ENCODE data around the gene LRRC74B. TPM values are rescaled to one million over a fixed set of nuclear protein-coding genes. Genes with fewer than 3 reads are reported as not detected.

Gene LRRC74B
- total RNA-seq, 2 donors from 2014 or later = not detected

DNA sequence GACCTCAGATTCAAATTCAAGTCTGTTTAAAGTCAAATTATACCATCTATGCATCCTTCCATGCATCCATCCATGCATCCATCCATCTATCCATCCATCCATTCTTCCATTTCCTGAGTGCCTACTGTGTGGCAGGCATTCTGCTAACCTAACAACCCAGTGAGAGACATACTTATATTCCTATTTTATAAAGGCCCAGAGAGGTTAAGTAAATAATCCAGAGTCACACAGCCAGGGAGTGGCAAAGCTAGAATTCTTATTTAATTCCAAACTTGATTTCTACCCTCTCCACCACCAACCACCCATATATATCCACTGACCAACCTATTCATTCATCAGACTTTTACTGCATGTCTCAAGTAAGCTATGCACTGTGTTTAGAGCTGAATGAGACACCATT, 53.8 kb downstream of the LRRC74B start:
- Histone ChIP-seq H3K4me1 (no peaks in the 10 kb centered on the region), H3K36me3 (no peaks in the 10 kb centered on the region), H3K27me3 (no peaks in the 10 kb centered on the region), H3K27ac (no peak overlapping the region), H3K9me3 (no peaks in the 10 kb centered on the region), H3K4me3 (no peak overlapping the region)
- DNase-seq (ENCODE audit: low spot score) = no peak
- TF ChIP-seq, protein P1, sequence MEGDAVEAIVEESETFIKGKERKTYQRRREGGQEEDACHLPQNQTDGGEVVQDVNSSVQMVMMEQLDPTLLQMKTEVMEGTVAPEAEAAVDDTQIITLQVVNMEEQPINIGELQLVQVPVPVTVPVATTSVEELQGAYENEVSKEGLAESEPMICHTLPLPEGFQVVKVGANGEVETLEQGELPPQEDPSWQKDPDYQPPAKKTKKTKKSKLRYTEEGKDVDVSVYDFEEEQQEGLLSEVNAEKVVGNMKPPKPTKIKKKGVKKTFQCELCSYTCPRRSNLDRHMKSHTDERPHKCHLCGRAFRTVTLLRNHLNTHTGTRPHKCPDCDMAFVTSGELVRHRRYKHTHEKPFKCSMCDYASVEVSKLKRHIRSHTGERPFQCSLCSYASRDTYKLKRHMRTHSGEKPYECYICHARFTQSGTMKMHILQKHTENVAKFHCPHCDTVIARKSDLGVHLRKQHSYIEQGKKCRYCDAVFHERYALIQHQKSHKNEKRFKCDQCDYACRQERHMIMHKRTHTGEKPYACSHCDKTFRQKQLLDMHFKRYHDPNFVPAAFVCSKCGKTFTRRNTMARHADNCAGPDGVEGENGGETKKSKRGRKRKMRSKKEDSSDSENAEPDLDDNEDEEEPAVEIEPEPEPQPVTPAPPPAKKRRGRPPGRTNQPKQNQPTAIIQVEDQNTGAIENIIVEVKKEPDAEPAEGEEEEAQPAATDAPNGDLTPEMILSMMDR (IDR thresholded peaks at IDR 0.05) = no peak

DNA sequence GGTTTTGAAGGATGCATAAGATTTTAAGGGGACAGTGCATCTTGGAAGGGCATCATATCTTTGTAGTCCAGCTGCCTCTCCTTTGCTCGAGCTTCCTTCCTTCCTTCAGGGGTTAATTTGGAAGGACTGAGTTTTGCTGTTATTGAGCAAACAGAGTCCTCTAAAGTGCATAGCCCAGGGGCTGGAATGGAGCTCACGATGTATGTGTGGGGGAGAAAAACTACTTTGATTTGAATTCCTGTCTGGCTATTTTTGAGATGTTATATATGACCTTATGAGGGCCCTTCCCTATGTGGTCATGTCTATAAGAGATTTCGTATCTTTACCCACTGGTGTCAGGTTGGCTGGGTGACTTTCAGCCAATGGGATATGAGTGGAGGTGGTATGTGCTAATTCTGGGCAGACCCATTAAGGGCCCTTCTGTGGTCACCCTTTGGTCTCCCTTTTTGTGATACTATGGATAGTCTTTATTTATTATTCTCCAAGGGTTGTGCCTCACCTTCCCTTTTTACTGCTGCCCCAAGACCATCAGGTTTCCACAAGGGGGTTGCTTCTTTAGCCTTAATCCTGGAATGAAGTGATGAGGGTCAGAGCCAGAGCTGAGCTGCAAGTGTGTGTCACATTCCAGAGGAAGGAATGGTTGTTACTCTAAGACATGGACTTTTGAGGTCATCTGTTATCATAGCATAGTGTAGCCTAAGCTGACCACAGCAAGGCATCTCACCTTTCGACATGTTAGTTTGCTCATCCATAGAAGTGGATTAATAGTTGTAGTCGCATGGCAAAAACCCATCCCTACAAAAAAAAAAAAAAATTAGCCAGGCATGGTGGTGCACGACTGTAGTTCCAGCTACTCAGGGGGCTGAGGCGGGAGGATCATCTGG, 54.6 kb downstream of the LRRC74B start:
- H3K27me3 ChIP-seq = no peaks in the 10 kb centered on the region
- no peak for DNase-seq (ENCODE audit: low spot score)
- H3K4me3 ChIP-seq = no peak overlapping the region
- H3K4me1 ChIP-seq = no peaks in the 10 kb centered on the region
- no peaks in the 10 kb centered on the region for H3K9me3 ChIP-seq
- H3K27ac ChIP-seq = no peak overlapping the region
- no peaks in the 10 kb centered on the region for H3K36me3 ChIP-seq
- TF ChIP-seq, protein P1 (IDR thresholded peaks at IDR 0.05) = no peak

GRCh38 chr22:21101877-21102638, 56.3 kb downstream of the LRRC74B start:
- no peaks in the 10 kb centered on the region for H3K27me3 ChIP-seq
- H3K4me1 ChIP-seq = no peaks in the 10 kb centered on the region
- H3K36me3 ChIP-seq = no peaks in the 10 kb centered on the region
- H3K27ac ChIP-seq = no peak overlapping the region
- no peak for DNase-seq (ENCODE audit: low spot score)
- no peaks in the 10 kb centered on the region for H3K9me3 ChIP-seq
- H3K4me3 ChIP-seq = no peak overlapping the region
- TF ChIP-seq, protein P1 (IDR thresholded peaks at IDR 0.05) = no peak

DNA sequence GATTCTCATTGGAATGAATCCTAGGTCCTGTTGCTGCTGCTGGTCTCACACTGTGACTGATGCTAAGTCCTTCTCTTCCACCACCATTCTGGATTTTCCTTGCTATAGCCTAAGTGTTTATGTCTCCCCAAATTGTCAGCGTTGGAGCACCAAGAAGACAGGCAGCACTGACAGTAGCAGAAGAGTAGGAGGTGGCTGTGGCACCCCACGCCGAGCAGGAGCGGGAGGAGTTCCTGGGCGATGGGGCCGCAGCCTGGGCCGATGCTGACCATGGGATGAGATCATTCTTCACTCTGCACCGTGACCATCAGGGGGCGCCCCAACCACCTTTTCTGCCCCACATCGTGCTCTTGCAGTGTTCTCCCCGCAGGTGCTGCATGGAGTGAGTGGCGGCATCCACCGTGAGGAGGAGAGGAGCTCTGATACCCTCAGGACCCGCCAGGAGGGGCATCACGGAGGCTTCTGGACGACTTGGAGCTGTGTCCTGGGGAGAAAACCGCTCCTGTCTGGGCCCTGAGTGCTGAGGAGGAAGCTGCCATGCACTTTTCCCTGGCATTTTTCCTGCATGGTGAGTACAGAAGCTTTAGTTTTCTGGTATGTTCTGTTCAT, 57.0 kb downstream of the LRRC74B start:
- no peaks in the 10 kb centered on the region for H3K9me3 ChIP-seq
- H3K27me3 ChIP-seq = no peaks in the 10 kb centered on the region
- DNase-seq (ENCODE audit: low spot score) = peak; percentile 63
- no peak overlapping the region for H3K4me3 ChIP-seq
- H3K4me1 ChIP-seq = no peaks in the 10 kb centered on the region
- no peaks in the 10 kb centered on the region for H3K36me3 ChIP-seq
- TF ChIP-seq, protein P1 (IDR thresholded peaks at IDR 0.05) = peak; percentile 63 to 80
- no peak overlapping the region for H3K27ac ChIP-seq

GRCh38 chr22:21103633-21104032, 57.9 kb downstream of the LRRC74B start:
- H3K4me3 ChIP-seq = no peak overlapping the region
- H3K9me3 ChIP-seq = no peaks in the 10 kb centered on the region
- H3K4me1 ChIP-seq = no peaks in the 10 kb centered on the region
- TF ChIP-seq, protein P1 (IDR thresholded peaks at IDR 0.05) = no peak
- H3K27ac ChIP-seq = no peak overlapping the region
- H3K36me3 ChIP-seq = no peaks in the 10 kb centered on the region
- DNase-seq (ENCODE audit: low spot score) = no peak
- no peaks in the 10 kb centered on the region for H3K27me3 ChIP-seq
